ENCODE results near the gene PADI2.

The PADI2 gene

GRCh38 chr1:17053685-17054410 is 65.4 kb downstream of the PADI2 start, which contains the start of gene SDHB:
SDHB (minus strand) TSS chr1:17054032; CDS start chr1:17054019, 13 bp downstream.
- peak; percentile 86 for DNase-seq

- no peak for DNase-seq
Observed at GRCh38 chr1:17053086-17053684, 66.1 kb downstream of the PADI2 start.

GRCh38 chr1:17052641-17053040 is 66.6 kb downstream of the PADI2 start:
- no peak for DNase-seq

GRCh38 chr1:17052038-17052437 is 67.2 kb downstream of the PADI2 start:
- no peak for DNase-seq

- DNase-seq: no peak
Observed at GRCh38 chr1:17047924-17048323, 71.3 kb downstream of the PADI2 start.

- no peak for DNase-seq
Observed at GRCh38 chr1:17046334-17046657, 73.0 kb downstream of the PADI2 start.

- peak; percentile 2 for DNase-seq
Observed at GRCh38 chr1:17045634-17046333, 73.5 kb downstream of the PADI2 start.

- no peak for DNase-seq
Observed at GRCh38 chr1:17045150-17045549, 74.1 kb downstream of the PADI2 start.

GRCh38 chr1:17043676-17044075 is 75.6 kb downstream of the PADI2 start:
- DNase-seq: no peak

GRCh38 chr1:17040135-17040534 is 79.1 kb downstream of the PADI2 start:
- DNase-seq: no peak

GRCh38 chr1:17039522-17039921 is 79.7 kb downstream of the PADI2 start:
- no peak for DNase-seq

GRCh38 chr1:17033481-17033880 is 85.8 kb downstream of the PADI2 start:
- DNase-seq: no peak

- DNase-seq: no peak
Observed at GRCh38 chr1:17032741-17033140, 86.5 kb downstream of the PADI2 start.

GRCh38 chr1:17031436-17031835 is 87.8 kb downstream of the PADI2 start:
- no peak for DNase-seq

- no peak for DNase-seq
Observed at GRCh38 chr1:17030206-17030605, 89.0 kb downstream of the PADI2 start.

- no peak for DNase-seq
Observed at GRCh38 chr1:17028662-17029188, 90.5 kb downstream of the PADI2 start.

GRCh38 chr1:17027900-17028299 is 91.4 kb downstream of the PADI2 start:
- DNase-seq: peak; percentile 48

GRCh38 chr1:17027403-17027802 is 91.8 kb downstream of the PADI2 start:
- no peak for DNase-seq

- no peak for DNase-seq
Observed at GRCh38 chr1:17024721-17025120, 94.5 kb downstream of the PADI2 start.

- DNase-seq: no peak
Observed at GRCh38 chr1:17023573-17023972, 95.7 kb downstream of the PADI2 start.

GRCh38 chr1:17023102-17023501 is 96.1 kb downstream of the PADI2 start:
- DNase-seq: no peak

- no peak for DNase-seq
Observed at GRCh38 chr1:17021896-17022295, 97.4 kb downstream of the PADI2 start.

- DNase-seq: no peak
Observed at GRCh38 chr1:17020502-17020901, 98.7 kb downstream of the PADI2 start.

- DNase-seq: no peak
Observed at GRCh38 chr1:17018849-17019248, 100.4 kb downstream of the PADI2 start.
